Measurements from ENCODE around the gene CLPSL1.

CLPSL1 gene

GRCh38 chr6:35759426-35759825 is 21.4 kb upstream of the CLPSL1 start:
- DNase-seq = no peak

GRCh38 chr6:35765739-35766138 is 15.1 kb upstream of the CLPSL1 start:
- DNase-seq = no peak

DNA sequence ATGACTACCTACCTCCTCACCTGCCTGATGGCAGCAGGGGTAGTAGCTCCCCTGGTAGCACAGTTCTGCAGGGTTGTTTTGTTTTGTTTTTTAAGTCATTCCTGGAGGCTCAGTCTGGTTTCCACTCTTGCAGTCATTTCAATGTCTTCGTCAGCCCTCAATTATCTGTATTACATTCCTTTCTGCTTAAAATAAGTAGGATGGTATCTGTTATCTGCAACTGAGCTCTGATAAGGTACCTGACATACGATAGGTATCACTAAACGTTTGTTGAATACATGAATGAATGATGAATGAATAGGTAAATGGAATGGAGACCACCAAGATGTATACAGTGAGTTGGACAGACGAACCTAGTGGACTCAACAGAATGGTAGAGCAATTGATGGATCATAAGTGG is 11.6 kb upstream of the CLPSL1 start:
- DNase-seq = no peak

- no peak for DNase-seq
These were observed 9.5 kb upstream of the CLPSL1 start for GRCh38 chr6:35771343-35771627.

DNA sequence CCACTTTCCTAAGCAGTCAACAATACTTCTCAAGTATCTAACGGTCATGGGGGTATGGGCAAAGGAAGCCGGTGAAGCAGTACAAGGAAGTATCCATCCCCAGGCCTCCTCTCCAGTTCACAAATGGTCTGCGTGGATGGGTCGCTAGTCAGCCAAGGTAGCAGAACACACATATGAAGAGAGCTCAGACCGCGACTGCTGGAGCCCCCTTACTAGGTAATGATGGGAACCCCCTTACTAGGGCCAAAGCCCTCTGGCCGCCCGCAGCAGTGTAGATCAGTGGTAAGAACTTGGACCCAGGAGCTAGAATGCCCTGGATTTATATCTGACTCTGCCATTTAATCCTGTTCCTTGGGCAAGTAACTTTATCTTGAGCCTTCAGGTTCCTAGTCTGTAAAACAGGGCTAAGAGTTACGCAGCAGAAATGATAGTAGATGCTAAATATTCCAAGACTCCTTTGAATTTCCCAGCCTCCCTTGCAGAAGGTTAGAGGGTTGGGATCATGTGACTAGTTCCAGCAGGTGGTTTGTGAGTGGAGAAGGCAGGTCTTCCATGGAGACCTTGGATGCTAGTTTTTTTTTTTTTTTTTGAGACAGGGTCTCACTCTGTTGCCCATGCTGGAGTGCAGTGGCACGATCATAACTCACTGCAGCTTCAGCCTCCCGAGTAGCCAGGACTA is 6.6 kb upstream of the CLPSL1 start:
- no peak for DNase-seq

- DNase-seq = no peak
These were observed 5.8 kb upstream of the CLPSL1 start for GRCh38 chr6:35775031-35775430.

DNA sequence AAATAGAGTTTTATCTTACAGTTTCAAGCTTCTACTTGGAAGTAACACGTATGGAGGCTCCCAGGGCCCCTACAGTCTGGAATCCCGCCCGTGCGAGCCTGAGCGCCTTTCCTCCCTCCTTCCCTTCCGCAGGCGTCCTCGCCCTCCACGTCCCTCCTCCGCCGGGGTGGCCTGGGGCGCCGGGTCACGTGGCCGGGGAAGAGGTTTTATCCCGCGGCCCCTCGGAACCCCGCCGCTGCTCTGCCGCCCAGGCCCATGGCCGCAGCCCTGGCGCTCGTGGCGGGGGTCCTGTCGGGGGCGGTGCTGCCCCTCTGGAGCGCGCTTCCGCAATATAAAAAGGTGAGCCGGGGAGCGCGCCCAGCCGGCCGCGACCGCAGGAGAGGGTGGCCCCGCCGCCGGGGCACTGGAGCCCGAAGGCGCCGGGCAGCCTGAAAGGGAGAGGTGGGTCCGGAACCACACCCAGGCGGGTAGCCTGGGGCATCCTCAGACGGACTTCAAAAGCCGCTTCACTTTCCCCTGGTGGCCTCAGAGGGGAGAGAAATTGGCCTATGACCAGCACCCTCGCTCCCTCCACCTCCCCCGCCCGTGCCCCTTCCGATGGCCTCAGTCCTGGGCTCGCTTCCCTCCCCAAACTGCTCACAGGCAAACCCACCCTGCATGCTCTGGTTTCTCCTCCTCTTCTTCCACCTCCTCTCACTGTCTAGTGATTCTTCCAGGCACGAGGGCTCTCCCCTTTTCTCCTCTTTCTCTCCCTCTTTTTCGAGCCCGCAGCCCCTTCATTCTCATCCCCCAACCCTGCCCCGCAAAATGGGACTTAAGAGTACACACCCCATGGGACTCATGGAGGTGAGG is 4.2 kb upstream of the CLPSL1 start, which contains the start of gene CLPSL2:
Gene CLPSL2, plus strand, starts transcription at position 235 of the 852 bp plus-strand sequence. Its CDS starts 21 bp downstream, at position 256.
- peak; percentile 25 to 43 (median 25) for DNase-seq

DNA sequence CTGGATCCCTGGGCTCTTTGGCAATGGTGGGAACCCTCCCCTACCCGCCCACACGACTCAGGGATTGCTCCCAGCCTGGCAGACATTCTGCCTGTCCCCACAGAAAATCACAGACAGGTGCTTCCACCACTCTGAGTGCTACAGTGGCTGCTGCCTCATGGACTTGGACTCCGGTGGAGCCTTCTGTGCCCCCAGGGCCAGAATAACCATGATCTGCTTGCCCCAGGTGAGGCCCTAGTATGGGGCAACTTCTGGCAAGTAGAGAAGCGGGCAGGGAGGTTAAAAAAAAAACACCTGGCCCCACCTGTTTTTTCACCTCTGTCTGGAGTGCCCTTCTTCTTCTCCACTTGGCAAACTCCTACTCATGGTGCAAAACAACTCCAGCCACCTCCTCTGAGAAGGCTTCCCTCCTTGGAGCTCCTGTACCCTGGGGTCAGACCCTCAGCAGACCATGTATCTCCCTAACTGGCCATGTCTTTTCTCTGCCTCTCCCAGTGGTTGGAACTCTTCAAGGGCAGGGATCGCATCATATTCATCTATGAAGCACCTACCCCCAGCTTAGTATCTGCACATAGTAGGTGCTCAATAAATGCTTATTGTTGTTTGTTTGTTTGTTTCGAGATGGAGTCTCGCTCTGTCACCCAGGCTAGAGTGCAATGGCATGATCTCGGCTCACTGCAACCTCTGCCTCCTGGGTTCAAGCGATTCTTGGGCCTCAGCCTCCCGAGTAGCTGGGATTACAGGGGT is 3.3 kb upstream of the CLPSL1 start:
- no peak for DNase-seq

- no peak for DNase-seq
These were observed 2.4 kb upstream of the CLPSL1 start for GRCh38 chr6:35778437-35778836.

GRCh38 chr6:35781290-35781689 is 471 bp downstream of the CLPSL1 start:
- no peak for DNase-seq

DNA sequence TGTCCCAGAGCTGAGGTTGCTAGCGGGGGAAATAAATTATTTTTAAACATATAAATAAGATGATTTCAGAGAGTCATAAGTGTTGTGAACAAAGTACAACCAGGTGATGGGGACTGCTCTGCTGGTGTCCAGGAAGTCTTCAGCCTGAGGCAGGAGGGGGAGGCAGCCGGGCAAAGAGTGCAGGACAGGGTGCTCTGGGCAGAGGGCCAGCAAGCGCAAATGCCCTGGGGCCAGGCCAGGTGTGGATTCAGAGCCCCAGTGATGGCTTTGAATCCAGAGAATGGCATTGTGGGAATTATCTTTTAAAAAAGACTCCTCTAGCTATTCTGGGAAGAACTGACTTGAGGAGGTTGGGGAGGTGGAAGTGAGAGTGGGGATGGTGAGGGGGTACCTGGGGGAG is 1.6 kb downstream of the CLPSL1 start:
- DNase-seq = no peak

- no peak for DNase-seq
These were observed 3.4 kb downstream of the CLPSL1 start for GRCh38 chr6:35784200-35784599.

- DNase-seq = no peak
These were observed 5.5 kb downstream of the CLPSL1 start for GRCh38 chr6:35786272-35786671.

DNA sequence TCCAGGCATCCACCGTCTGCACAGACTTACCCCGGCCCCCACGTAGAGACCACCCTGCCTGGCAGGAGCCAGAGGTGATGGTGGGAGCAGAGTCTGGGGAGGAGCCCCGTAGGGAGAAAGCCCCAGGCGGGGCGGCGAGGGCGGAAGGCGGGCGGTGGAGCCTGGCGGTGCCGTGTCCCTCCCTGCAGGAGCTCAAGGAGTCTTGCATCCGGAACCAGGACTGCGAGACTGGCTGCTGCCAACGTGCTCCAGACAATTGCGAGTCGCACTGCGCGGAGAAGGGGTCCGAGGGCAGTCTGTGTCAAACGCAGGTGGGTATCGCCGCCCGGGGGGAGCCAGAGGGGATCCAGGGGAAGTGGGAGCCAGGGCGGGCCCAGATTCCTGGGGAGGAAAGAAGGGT is 6.0 kb downstream of the CLPSL1 start:
- DNase-seq = no peak

- no peak for DNase-seq
These were observed 6.7 kb downstream of the CLPSL1 start for GRCh38 chr6:35787266-35788218.

DNA sequence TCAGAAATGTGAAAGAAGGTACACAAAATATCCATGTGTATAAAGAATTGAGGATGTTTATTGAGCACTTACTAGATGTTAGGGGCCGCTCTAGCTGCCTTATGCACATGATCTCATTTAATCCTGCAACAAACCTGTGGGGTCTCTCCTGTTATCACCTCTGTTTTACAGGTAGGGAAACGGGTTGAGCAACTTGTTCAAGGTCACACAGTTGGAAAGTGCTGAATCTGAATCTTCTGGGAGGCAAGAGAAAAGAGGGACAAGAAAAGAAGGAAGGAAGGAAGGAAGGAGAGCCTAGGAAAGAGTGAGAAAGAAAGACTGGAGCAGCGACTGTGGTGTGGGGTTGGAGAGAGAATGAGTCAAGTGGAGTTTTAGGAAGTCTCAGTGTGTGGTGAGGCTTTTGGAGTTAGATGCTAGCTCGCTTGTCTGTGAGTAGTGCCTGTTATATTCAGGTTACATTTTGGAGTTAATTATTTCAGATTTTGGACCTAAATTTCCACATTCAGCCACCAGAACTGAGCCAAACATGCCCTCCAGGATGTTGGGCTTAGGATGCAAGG is 7.7 kb downstream of the CLPSL1 start:
- DNase-seq = no peak

- no peak for DNase-seq
These were observed 9.9 kb downstream of the CLPSL1 start for GRCh38 chr6:35790683-35791082.

GRCh38 chr6:35794536-35795452 is 14.0 kb downstream of the CLPSL1 start:
- no peak for DNase-seq

GRCh38 chr6:35795453-35796071 is 14.7 kb downstream of the CLPSL1 start:
- no peak for DNase-seq

- no peak for DNase-seq
These were observed 15.4 kb downstream of the CLPSL1 start for GRCh38 chr6:35796236-35796635.
